Measurements from ENCODE around the gene ITGB8. TPM values are rescaled to one million over a fixed set of nuclear protein-coding genes. Genes with fewer than 3 reads are reported as not detected.

Gene ITGB8
- total and polyA plus RNA-seq, 4 donors, result 0.16 to 2.8 (median 0.51) TPM

DNA sequence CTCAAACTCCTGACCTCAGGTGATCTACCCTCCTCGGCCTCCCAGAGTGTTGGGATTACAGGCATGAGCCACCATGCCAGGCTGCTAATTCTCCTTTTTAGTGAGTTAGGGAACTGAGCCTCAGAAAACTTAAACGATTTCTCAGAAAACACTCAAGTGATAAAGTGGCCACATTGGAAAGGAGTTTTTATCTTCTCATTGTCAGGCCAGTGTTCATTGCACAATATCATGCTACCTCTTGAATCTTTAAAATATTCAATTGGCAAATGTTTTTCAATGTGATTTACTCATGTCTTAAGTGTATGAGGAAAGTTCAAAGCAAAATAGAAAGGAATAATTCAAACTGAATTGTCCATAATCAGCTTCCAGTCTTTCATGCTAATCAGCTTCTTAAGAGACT is 80.7 kb downstream of the ITGB8 start:
- Histone ChIP-seq H3K4me3 (ENCODE audit: low read depth in 1 of 3, low read length in 3 of 3) (no peak overlapping the region), H3K36me3 (ENCODE audit: control insufficient read depth in 4 of 4, insufficient read depth in 3 of 4, low read depth in 1 of 4, low read length in 3 of 4) (no peaks in the 10 kb centered on the region), H3K27ac (ENCODE audit: low read depth in 1 of 2, low read length in 2 of 2) (no peak overlapping the region), H3K4me1 (ENCODE audit: control insufficient read depth in 4 of 4, insufficient read depth in 4 of 4, low read length in 3 of 4) (no peaks in the 10 kb centered on the region), H3K9ac (ENCODE audit: low read depth in 1 of 2, low read length in 2 of 2) (no peak overlapping the region), H3K9me3 (ENCODE audit: control insufficient read depth in 4 of 4, low read length in 3 of 4) (no peaks in the 10 kb centered on the region), H3K27me3 (ENCODE audit: control insufficient read depth in 4 of 4, insufficient read depth in 4 of 4, low read length in 3 of 4) (no peaks in the 10 kb centered on the region)
- no peak for DNase-seq (ENCODE audit: low spot score)
- WGBS, result 75% methylated on average over 2 of the region's 2 CpGs
- TF ChIP-seq NR2F2 (IDR thresholded peaks at IDR 0.05), result no peak
- TF ChIP-seq HNF4A (conservative IDR thresholded peaks at IDR 0.05), result no peak
- no peak for TF ChIP-seq EGR1 (IDR thresholded peaks at IDR 0.05; ENCODE audit: low read depth in 2 of 2)
- TF ChIP-seq CTCF (IDR thresholded peaks at IDR 0.05; ENCODE audit: low read depth, low read length, missing input control), result no peak
- no peak for TF ChIP-seq FOXA1 (IDR thresholded peaks at IDR 0.05)
- no peak for TF ChIP-seq SP1 (IDR thresholded peaks at IDR 0.05)
- no peak for TF ChIP-seq HNF4G (IDR thresholded peaks at IDR 0.05)
- TF ChIP-seq JUND (IDR thresholded peaks at IDR 0.05), result no peak
- TF ChIP-seq GABPA (IDR thresholded peaks at IDR 0.05 in 1 of 2, conservative IDR thresholded peaks at IDR 0.05 in 1 of 2), result no peak
- TF ChIP-seq TAF1 (conservative IDR thresholded peaks at IDR 0.05), result no peak
- no peak for TF ChIP-seq RXRA (IDR thresholded peaks at IDR 0.05)
- TF ChIP-seq ATF3 (IDR thresholded peaks at IDR 0.05), result no peak

GRCh38 chr7:20412032-20412431 is 81.3 kb downstream of the ITGB8 start:
- Histone ChIP-seq H3K27me3 (ENCODE audit: control insufficient read depth in 4 of 4, insufficient read depth in 4 of 4, low read length in 3 of 4) (no peaks in the 10 kb centered on the region), H3K9me3 (ENCODE audit: control insufficient read depth in 4 of 4, low read length in 3 of 4) (no peaks in the 10 kb centered on the region), H3K4me3 (ENCODE audit: low read depth in 1 of 3, low read length in 3 of 3) (no peak overlapping the region), H3K36me3 (ENCODE audit: control insufficient read depth in 4 of 4, insufficient read depth in 3 of 4, low read depth in 1 of 4, low read length in 3 of 4) (no peaks in the 10 kb centered on the region), H3K4me1 (ENCODE audit: control insufficient read depth in 4 of 4, insufficient read depth in 4 of 4, low read length in 3 of 4) (no peaks in the 10 kb centered on the region), H3K27ac (ENCODE audit: low read depth in 1 of 2, low read length in 2 of 2) (no peak overlapping the region), H3K9ac (ENCODE audit: low read depth in 1 of 2, low read length in 2 of 2) (no peak overlapping the region)
- 56% methylated on average over 1 of the region's 1 CpG for WGBS
- TF ChIP-seq CTCF (IDR thresholded peaks at IDR 0.05; ENCODE audit: low read depth, low read length, missing input control) (no peak), NR2F2 (IDR thresholded peaks at IDR 0.05) (no peak), SP1 (IDR thresholded peaks at IDR 0.05) (no peak)
- DNase-seq (ENCODE audit: low spot score), result no peak

DNA sequence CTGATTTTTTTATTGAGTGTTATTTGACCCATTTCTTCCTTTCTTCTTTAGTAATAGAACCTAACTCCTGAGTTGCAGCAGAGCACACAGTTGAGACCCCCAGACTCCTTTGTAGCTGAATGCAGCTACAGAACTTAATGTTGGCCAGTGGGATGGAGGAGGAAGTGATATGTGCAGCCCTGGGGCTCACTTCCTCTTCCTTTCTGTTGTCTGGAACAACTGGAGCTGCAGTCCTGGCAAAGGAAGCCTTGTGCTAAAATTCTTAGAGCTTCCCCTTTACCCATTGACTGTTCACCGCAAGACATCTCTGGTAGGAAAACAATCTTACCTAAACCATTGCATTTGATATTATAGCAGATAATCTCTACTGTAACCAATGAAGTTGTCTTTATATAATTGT is 86.6 kb downstream of the ITGB8 start:
- Histone ChIP-seq H3K4me1 (ENCODE audit: control insufficient read depth in 4 of 4, insufficient read depth in 4 of 4, low read length in 3 of 4) (no peaks in the 10 kb centered on the region), H3K27ac (ENCODE audit: low read depth in 1 of 2, low read length in 2 of 2) (no peak overlapping the region), H3K4me3 (ENCODE audit: low read depth in 1 of 3, low read length in 3 of 3) (no peak overlapping the region), H3K9ac (ENCODE audit: low read depth in 1 of 2, low read length in 2 of 2) (no peak overlapping the region), H3K27me3 (ENCODE audit: control insufficient read depth in 4 of 4, insufficient read depth in 4 of 4, low read length in 3 of 4) (peaks cover 0 to 2% (median 0%) of the 10 kb centered on the region in 4 donors), H3K36me3 (ENCODE audit: control insufficient read depth in 4 of 4, insufficient read depth in 3 of 4, low read depth in 1 of 4, low read length in 3 of 4) (no peaks in the 10 kb centered on the region), H3K9me3 (ENCODE audit: control insufficient read depth in 4 of 4, low read length in 3 of 4) (no peaks in the 10 kb centered on the region)
- DNase-seq (ENCODE audit: low spot score), result no peak
- TF ChIP-seq NR2F2 (IDR thresholded peaks at IDR 0.05), result no peak
- no peak for TF ChIP-seq YY1 (IDR thresholded peaks at IDR 0.05)
- no peak for TF ChIP-seq HNF4G (IDR thresholded peaks at IDR 0.05)
- no peak for TF ChIP-seq CTCF (IDR thresholded peaks at IDR 0.05; ENCODE audit: low read depth, low read length, missing input control)
- TF ChIP-seq SP1 (IDR thresholded peaks at IDR 0.05), result no peak
- TF ChIP-seq MAX (IDR thresholded peaks at IDR 0.05), result no peak
- no peak for TF ChIP-seq GABPA (IDR thresholded peaks at IDR 0.05 in 1 of 2, conservative IDR thresholded peaks at IDR 0.05 in 1 of 2)
- 82% methylated on average over 1 of the region's 1 CpG for WGBS
